DOHH2 (cell line): ENCODE measurements around the gene CEP112.

Source experiments
- CTCF ChIP-seq: fragments of 200-600 bp; sonication (generic); IDR thresholded peaks from one replicate; pipeline ENCODE4 v1.5.1; 2014; ENCODE audit warnings: antibody characterized with exemption, mild to moderate bottlenecking, low read depth, low read length; ENCODE audit not compliant: poor library complexity, severe bottlenecking
- EZH2phosphoT487 ChIP-seq: fragments of 200-600 bp; sonication (generic); IDR thresholded peaks from 2 replicates; pipeline ENCODE4 v1.6.1; 2017; ENCODE audit warnings: borderline replicate concordance, mild to moderate bottlenecking, antibody characterized with exemption, low read length, moderate library complexity, mixed read lengths

- TF ChIP-seq CTCF: no peak
- no peak for TF ChIP-seq EZH2phosphoT487
Measured at GRCh38 chr17:66169839-66170238, 22.1 kb downstream of the CEP112 start.
